Stimulated activated CD8-positive, alpha-beta memory T cell treated with anti-CD3 and anti-CD28 coated beads, Interleukin-15, amount 100 ng/mL, for 1 hour (primary cell): ENCODE measurements around the gene DGLUCY.
"Not testable (repeated sequence)": the region's sequence is repeated elsewhere in the genome, so short reads cannot be mapped to it uniquely, and the experiment has no call there.

Source experiments
- DNase-seq: peaks from one replicate; pipeline ENCODE4 v3.0.0-alpha.2; 2020; ENCODE audit warnings: low read depth

The DGLUCY gene

DNA sequence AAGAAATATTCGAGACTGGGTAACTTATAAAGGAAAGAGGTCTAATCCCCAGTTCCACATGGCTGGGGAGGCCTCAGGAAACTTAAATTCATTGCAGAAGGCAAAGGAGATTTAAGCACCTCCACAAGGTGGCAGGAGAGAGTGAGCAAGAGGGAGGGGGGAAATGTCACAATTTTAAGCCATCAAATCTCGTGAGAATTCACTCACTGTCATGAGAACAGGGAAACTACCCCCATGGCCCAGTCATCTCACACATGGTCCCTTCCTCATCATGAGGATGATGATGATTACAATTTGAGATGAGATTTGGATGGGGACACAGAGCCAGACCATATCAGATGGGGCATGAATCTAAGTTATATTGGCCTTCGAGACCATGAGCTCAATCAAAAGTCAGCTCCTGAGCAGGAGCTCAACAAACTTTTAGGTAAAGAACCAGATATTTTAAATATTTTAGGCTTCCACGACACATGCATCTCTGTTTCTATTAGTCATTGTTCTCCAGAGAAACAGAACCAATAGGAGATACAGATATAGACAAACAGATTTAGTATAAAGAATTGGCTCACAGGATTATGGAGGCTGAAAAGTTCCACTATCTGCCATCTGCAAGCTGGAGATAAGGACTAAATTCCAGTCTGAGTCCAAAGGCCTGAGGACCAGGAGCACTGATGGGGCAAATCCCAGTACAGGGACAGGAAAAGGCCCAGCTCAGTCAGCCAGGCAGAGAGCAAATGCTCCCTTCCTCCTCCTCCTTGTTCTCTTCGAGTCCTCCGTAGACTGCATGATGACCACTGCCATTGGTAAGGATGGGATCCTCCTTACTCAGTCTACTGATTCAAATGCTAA, 24.9 kb downstream of the DGLUCY start:
- no peak for DNase-seq

DNA sequence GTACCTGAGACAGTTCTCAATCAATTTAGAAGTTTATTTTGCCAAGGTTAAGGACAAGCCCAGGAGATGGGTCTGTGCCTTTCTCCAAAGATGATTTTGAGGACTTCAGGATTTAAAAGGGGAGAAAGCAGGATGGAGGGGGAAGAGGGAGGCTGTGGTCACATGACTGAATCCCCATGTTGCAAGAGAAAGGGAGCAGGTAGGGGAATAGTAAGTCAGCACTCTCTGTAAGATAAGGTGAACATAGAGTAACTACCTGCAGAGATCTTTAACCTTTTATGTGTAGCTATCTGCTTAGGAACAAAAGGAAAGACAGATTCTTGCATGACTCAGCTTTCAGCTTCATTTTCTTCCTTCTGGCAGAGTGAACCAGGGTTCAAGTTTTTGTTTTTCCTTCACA, 25.9 kb downstream of the DGLUCY start:
- no peak for DNase-seq

DNA sequence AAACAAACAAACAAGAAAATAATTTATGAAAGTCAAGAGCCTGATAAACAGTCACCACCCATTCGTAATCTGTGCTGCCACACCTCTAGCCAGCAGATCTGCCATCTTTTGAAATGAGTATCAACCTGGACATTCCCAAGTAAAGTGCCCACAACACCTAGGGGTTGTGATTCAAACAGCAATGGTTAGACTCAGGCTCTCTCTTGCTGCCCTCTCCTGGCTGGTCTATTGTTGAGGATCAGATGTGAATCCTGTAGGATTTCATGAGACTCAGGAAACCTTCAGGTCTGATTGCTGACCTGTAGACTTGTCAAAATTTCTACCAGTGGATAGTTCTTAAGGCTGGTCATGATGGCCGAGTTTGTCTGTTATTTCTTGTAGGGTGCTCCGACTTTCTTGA, 26.8 kb downstream of the DGLUCY start:
- no peak for DNase-seq

DNA sequence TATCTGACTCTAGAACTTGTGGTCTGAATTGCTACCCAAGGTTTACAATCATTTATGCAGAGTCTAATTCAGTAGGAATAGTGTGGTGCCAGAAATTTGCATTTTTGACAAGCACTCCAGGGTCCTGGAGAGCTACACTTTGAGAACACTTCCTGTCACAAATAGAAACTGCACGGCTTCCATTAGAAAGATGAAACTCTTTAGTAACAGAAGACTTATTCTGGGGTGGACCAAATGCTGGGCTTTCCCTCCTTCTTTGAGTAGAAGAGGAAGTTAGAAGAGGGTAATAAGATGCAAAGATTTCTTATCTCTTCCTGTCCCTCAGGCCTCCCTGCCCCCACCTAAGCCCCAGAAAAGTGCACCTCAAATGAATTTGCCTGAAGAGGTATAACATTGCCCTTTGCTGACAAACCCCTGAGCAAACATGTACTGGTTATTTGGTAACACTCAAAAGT, 28.4 kb downstream of the DGLUCY start:
- DNase-seq, result no peak

DNA sequence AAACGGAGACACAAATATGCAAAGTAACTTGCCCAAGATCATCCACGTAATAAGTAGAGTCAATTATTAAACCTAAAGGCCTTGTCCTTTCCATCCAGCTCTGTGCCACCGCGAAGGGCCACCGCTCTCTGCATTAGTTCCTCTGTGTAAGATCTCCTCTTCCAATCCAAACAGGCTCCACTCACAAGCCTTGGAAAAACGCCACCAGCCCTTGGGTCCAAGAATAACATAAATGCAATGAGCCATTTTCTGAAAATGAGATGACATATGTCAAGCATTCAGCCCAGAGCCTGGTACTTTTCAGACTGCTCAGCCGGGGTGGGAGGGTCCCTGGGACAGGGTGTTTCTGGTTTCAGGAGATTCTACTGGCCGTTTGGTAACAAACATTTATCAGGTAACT, 30.0 kb downstream of the DGLUCY start:
- no peak for DNase-seq

DNA sequence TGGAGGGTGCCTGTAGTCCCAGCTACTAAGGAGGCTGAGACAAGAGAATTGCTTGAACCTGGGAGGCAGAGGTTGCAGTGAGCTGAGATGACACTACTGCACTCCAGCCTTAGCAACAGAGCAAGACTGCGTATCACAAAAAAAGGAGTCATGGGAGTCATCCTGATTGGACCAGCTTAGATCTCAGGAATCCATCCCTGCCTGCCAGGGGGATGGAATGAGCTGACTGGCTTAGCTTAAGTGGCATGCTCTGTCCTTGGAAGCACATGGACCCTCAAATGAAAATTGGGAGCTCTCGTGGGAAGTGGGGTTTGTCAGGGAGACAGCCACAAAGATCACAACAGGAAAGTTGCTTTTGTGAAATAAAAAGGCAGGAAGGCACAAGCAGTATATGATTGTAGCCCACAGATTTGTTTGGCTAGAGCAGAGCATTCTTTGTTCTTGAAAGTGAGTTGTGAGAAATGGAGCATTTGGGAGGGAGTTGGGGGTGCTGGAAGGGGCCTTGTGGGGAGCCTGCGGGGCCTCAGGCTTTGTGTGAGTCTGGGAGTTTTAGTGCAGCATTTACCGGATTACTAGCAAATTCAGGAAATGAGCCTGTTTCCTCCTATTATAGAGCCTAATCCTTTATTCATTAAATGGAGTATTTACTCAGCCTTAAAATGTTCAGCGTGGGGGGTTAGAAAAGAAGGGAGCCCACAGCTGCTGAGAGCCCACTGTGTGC, 30.7 kb downstream of the DGLUCY start:
- DNase-seq, result no peak

DNA sequence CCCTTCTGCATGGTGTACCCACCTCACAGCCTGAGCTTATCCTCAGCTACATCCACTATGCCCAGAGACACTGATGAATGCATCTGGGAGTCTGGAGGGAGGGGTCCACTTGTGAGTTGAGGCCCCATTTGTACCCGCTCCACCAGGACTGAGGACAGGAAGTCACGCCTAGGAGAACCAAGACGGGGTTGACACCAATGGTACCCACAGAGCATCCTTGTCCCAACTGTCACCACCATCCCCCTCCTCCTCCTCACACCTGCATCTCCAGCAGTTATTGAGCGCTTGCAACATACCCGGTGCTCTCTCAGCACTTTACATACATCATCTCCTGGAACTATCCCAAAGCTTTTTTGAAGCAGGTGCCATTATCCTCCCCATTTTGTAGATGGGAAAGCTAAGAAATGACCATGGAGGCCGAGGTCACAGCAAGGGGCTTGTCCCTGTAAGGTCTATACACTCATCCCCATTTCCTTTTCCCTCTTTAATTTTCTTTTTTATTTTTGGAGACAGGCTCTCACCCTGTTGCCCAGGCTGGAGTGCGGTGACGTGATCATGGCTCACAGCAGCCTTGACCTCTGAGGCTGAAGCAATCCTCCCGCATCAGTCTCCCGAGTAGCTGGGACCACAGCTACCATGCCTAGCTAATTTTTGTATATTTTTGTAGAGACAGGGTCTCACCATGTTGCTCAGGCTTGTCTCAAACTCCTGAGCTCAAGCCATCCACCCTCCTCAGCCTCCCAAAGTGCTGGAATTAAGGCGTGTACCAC, 31.7 kb downstream of the DGLUCY start:
- DNase-seq, result no peak

DNA sequence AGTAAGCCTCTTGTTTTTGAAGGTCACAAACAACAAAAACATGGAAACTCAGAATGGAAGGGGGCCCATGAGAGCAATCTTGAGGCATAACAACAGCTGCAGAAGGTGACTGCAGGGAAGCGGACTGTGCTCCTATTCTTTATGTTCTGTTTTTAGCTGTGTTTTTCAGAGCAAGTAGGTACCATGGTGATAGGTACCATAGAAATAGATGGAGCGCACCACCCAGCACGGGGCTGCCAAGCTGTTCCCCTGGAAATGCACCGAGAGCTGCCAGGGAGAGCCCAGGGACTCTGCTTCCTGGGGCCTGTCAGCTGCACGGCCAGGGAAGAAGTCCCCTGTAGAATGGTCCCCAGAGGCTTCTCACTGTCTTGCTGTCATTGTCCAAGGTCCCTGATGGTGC, 32.8 kb downstream of the DGLUCY start:
- DNase-seq, result no peak

DNA sequence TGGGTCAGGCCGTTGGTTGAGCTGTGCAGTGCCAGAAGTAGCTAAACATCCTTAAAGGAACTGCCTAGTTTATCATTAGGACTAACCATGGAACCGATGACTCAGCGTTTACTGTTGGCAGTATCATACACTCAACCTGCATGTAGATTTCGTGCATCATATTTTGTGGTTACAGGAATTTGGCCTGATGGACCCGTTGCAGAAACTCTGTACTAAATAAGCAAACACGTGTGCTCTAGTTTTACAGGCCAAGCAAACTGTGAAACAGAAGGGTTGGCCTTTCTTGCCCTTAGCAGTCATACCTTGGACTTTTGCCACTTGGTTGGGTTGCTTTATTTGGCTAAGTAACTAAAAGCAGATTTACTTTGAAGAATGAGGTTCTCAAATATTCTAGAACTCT, 35.6 kb downstream of the DGLUCY start:
- DNase-seq, result no peak

DNA sequence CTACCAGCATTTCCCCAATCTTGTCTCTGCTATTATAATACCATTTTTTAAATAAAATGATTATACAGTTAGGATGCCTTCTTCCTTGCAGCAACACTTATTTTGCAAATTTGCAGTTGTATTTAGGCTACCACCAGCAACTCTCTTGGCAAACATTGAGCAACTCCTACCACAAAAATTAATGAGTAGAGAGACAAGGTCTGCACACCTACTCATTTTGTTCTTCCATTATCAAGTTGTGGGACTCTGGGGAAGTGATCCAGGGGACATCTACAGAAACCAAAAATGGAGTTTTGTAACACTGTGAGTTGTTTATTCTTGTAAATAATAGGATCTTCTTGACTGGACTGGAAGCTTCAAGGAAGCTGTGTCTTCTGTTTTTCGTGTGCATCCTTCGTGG, 38.6 kb downstream of the DGLUCY start:
- DNase-seq, result no peak

DNA sequence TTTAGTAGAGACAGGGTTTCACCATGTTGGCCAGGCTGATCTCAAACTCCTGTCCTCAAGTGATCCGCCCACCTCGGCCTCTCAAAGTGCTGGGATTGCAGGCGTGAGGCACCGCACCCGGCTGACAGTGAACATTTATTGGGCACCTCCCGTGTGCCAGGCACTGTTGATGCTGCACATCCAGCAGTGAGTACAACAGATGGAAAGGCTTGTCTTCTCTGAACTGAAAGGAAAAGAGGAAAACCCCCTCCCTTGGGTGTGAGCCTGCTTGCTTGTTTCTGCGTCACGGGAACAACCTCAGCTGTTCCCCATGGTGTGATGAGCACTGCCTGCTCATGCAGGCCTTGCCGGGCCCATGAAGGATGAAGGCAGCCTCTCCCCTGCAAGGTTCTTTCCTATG, 39.5 kb downstream of the DGLUCY start:
- DNase-seq, result no peak

DNA sequence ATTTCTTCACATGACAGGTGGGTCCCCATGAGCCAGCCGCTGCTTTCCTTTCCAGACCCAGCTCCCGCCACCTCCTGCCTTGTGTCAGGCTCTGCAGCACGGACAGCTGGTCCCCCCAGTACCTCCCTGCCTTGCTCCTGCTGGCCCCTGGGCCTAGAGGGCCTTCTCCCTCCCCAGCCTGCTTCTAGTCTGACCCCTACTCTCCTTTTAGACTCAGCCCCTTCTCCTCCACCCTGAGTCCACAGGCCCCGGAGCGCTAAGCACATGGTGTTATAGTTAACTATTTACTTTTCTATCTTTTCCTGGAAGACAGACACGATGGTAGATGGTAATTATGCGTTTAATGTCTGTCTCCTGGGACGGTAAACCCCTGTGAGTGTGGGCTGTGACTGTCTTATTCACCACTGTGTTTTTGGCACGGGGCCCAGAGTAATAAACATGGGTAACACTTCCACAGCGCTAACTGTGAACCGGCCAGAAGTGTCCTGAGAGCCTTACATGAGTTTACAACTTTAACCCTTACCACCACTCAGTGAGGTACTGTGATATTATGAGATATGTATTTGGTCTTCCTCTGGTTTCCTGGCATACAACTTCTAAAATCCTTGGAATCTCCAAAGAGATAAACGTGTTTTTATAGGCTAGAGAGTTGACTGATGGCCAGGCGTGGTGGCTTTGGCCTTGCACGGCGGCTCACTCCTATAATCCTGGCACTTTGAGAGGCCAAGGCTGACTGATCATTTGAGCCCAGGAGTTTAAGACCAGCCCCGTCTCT, 41.2 kb downstream of the DGLUCY start:
- DNase-seq, result no peak

DNA sequence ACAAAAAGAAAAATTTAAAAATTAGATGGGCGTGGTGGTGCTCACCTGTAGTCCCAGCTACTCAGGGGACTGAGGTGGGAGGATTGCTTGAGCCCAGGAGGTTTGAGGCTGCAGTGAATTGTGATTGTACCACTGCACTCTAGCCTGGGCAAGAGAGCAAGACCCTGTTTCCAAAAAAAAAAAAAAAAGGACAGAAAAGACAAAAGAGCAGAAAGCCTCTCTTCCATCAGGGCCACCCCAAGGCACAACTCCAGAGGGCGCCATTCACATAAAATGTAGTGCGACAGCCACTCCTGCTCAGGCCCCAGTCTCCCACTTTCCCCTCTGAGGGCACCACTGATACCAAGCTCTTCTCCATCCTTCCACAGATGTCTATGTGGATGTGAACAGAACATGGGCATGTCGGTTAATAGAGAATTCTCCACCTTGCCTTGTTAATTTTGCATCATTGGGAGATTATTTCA, 41.8 kb downstream of the DGLUCY start:
- no peak for DNase-seq

DNA sequence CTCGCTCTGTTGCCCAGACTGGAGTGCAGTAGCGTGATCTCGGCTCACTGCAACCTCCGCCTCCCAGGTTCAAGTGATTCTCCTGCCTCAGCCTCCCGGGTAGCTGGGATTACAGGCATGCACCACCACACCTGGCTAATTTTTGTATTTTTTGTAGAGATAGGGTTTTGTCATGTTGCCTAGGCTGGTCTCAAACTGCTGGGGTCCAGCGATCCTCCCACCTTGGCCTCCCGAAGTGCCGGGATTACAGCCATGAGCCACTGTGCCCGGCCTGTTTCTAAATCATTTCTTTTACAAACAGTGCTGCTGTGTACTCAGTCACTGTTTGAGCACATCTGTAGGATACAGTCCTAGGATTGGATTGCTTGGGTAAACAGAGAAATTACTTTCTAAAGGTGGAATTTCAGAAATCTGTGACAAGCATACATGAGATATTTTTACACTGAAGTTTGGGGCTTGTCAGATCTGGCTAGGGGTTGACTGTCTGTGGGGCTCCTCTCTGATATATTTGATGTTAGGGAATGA, 42.3 kb downstream of the DGLUCY start:
- DNase-seq, result not testable (repeated sequence)

DNA sequence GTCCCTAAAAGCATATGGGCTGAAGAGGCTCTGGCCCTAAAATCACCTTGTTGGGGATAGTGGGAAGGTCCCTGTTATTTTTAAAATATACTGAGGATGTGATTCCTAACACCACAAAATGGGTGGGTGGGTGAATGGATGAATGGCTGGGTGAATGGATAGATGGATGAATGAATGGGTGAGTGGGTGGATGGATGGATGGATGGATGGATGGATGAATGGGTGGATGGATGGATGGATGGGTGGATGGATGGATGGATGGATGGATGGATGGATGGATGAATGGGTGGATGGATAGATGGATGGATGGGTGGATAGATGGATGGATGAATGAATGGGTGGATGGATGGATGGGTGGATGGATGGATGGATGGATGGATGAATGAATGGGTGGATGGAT, 43.0 kb downstream of the DGLUCY start:
- DNase-seq, result not testable (repeated sequence)

DNA sequence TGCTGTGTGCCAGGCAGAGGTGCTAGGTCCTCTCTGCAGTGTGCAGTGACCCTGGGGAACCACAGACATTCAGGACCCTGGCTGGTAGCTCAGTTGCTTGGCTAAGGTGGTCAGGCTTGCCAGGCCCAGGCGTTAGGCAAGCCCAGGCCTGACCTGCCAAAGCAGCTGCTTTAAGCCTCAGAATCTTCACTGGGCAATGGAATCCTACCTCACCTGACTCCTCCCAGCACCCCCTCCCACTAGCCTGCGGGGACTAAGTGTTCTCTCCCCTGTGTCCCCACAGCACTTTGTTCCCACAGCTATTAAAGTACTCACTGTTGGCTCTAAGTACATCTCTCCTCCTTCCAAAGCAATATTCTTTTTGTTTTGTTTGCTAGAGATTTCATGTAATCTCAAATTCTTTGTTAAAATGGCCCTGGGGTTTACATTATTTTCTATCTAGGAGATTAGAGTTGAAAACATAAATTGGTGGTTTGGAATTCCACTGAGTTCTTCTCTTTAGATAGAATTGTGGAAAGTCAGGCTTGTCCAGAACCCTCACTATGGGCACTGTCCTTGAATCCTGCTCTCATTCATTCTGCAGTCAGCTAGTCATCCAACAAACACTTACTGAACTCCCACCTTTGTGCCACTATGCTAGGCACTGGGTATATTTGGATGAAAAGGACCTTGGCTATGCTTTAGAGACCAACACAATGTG, 44.4 kb downstream of the DGLUCY start:
- no peak for DNase-seq

DNA sequence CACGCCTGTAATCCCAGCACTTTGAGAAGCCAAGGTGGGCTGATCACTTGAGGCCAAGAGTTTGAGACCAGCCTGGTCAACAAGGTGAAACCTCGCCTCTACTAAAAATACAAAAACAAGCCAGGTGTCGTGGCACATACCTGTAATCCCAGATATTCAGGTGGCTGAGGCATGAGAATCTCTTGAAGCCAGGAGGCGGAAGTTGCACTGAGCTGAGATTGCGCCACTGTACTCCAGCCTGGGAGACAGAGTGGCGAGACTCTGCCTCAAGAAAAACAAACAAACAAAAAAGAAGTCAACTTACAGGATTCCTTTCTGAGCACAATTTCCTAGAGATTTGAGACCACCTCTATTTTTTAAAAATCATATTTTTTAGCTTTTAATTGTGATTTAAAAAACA, 45.3 kb downstream of the DGLUCY start:
- no peak for DNase-seq

DNA sequence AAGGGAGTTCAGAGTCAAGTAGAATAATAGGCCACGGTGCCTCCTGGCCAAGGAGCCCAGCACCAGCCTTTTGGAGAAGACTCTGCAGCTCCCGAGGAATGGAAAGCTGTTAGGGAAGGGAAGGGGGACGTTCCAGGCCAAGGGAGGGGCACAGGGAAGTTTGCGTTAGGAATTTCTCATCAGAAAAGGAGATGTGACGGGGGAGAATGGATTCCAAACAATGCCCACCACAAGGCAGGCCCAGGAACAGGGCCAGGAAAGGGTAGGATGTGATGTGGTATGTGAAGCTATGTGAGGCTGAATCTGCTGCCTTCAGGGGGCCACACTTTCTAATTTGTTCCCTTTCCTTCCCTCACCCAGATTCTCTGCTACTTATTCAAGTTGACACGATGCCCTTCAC, 46.0 kb downstream of the DGLUCY start:
- no peak for DNase-seq

DNA sequence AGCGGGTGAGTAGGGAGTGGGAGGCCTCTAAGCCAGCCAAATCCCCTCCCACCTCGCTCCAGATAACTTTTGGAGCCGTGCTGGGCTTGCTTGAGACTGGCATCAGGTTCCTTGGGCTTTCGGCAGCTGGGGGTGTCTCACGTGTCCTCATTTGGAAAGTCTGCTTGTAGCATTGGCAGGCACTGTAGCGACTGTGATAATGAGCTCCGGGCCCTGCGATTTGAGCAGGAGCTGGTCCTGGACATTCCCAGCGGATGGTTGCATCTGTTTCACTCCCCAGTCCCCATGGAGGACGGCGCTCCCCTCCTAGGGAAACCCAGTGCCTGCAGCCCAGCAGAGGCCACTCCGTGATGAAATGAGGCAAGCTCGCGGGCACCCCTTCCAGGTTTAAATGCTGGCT, 49.4 kb downstream of the DGLUCY start:
- no peak for DNase-seq

DNA sequence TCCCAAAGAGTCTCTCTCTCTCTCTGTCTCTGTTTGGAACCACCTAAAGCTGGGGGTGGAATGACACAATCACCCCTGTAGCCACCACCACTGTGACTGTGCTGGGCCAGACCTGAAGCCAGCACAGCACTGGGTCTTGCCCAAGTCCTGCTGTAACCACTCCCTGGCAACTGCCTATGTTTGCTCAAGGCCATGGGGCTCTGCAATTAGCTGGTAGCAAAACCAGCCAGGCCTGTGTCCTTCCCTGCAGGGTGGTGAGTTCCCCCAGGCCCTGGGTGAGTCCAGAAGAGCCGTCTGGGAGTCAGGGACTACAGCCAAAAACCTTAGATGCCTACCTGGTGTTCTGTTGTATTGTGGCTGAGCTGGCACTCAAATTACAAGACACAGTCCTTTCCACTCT, 50.8 kb downstream of the DGLUCY start:
- DNase-seq, result no peak

DNA sequence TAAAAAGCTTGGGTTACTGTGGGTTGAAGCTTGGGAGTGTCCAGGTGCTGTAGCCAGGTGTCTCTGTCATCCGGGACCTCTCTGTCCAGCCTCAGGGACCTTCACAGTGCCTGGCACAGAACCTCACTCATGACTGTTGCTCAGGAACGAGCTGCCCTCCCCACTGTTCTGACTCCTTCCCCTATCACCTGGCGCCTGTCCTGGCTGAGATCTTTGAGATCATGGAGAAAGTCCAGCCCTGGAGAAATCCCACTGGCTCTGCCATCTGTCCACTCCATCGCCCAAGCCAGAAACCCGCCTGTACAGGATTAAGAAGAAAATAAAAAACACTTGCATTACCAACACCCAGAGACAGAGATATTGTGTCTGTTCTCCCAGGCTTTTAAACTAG, 53.5 kb downstream of the DGLUCY start:
- DNase-seq, result no peak
